Right kidney (tissue), 1 donor: ENCODE results near the gene GAPVD1.
"Not testable (repeated sequence)": the region's sequence is repeated elsewhere in the genome, so short reads cannot be mapped to it uniquely, and the experiment has no call there.

Source experiments
- DNase-seq: peaks from one replicate; pipeline ENCODE4 v3.0.0-alpha.2; 2016

The GAPVD1 gene

DNA sequence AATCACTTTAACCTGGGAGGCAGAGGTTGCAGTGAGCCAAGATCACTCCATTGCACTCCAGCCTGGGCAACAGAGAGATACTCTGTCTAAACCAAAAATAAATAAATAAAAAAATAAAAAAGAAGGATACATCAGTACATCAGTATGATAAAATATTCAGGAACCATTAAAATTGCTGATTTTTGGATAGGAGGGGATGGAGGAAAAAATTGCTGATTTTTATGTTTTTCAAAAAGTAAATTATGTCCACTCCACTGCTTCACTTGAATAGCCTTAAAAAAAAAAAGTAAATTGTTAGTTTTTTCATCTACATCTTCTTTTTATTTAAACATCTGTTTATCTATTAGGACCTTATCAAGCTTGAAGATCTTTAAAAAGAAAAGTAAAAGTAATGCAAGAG, 7.4 kb upstream of the GAPVD1 start:
- DNase-seq: no peak

DNA sequence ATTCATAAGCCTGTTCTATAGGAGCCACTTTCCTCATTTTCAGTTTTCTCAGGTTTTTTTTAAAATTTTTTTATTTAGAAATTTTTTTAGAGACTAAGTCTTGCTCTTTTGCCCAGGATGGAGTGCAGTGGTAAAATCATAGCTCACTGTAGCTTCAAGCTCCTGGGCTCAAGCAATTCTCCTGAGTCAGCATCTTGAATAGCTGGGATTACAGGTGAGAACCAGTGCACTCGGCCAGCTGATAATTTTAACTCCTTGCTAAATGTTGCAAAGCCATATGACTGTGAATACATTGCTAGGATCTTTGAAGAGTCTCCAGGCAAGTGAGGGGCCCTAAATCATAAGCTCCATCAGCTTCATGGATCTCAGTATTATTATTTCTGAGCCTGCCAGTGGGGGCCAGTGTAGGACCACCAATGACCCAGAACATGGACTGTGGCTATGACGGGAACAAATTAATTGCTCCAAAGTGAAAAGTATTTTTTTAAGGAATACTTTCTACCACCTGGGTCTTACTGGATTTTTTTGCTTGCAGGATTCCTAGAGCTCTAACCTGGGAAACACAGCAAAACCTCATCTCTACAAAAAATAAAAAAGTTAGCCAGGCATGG, 5.7 kb upstream of the GAPVD1 start:
- no peak for DNase-seq

DNA sequence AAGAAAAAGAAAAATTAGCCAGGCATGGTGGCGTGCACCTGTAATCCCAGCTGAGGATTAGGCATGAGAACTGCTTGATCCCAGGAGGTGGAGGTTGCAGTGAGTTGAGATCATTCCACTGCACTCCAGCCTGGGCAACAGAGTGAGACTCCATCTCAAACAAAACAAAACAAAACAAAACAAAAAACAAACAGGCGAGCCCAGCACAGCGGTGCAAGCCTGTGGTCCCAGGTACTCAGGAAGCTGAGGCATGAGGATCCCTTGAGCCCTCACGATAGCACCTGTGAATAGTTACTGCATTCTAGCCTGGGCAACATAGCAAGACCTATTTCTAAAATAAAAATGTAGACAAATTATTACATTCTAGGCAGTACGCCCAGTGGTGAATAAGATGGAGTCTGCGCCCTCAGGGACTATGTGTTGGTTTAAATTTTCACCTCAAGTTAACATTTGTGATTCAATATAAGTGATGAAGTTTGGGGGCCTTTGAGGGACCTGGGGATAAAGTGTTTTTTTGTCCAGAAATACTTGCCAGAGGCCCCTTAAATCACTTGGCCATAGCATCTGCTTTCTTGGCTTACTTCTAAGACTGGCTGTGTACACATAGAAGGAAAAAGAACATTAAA, 3.4 kb upstream of the GAPVD1 start:
- no peak for DNase-seq

DNA sequence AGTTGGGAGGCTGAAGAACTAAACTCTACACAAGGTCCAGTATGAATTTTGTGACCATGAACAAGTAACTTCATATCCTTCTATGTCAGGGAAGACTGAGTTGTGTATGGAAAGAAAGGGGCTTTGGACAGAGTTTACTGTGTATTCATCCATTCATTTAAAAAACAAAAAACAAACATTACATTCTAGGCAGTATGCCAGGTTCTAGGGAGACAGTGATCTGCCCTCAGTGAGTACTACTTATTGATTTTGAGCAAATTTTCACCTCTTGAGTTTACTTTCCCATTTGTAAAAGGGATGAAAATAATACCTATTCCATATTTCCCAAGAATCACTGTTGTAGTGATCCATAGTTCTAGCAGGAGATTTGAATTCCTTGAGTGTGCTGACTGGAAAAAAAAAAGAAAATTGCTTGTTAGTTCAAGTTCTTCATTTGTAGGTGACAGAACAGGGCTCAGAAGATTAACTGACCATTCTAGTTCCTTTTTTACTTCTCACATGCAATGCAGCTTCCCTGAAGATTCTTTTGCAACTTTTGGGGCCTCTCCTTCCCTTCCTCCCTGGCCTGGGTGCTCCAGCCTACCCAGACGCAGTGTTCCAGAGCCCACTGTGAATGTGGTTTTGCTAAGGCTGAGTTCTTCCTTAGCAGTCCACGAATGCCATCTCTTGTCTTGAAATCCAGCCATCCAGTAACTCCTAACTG, 2.6 kb upstream of the GAPVD1 start:
- no peak for DNase-seq

DNA sequence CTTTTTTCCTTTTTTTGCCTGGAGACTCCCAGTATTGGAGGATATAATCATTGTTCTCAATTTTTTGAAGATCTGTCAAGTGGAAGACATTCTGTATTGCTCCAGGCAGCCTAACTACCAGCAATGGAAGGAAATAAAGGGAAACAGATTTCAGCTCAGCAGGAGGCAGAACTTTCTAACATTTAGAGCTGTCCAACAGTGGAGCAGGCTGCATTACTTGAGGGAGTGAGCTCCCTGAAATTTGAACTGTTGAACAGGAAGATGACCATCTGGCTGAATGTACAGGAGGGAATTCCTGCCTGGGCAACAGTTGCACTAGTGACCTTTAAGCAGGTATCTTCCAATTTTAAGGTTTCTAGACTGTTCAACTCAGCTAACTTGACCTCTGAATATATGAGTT, 1.1 kb upstream of the GAPVD1 start:
- no peak for DNase-seq

DNA sequence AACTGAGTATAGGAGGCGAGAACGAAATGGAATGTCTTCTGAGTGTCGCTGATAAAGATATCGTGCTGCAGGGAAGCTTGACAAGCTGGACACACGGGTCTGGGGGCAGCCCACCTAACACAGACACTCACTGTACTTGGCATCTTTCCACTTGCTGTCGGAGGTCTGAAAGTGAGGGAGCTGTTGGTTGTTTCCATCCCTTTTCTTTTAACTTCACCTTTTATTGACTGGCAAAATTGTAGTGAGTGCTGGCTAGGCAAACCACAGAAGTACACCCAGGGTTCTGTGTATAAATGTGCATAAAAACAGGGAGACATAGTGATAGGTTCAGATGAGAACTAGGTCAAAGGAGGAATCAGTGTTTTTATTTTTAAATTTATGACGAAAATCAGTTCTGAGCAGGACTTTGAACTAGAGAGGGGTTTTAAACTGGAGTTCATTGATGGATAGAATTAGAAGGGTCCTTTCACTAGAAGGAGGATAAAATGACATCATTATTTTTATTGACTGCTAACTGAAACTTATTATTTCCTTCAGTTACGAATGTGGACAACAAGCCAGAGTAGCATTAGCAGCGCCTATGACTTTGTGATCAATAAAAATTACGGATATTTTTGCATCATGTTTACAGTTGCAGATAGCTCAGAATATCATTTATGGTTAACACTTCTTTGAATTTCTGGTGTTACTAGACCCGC, 817 bp downstream of the GAPVD1 start:
- DNase-seq: no peak

DNA sequence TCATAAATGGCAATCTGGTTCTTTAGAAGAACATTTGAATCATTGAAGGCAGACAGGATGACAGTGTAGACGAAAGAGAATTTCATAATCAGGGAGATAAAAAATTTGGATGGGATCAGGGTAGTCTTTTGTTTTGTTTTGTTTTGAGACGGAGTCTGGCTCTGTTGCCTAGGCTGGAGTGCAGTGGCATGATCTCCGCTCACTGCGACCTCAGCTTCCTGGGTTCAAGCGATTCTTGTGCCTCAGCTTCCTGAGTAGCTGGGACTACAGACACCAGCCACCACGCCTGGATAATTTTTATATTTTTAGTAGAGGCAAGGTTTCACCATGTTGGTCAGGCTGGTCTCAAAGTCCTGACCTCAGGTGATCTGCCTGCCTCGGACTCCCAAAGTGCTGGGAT, 2.4 kb downstream of the GAPVD1 start:
- not testable (repeated sequence) for DNase-seq

DNA sequence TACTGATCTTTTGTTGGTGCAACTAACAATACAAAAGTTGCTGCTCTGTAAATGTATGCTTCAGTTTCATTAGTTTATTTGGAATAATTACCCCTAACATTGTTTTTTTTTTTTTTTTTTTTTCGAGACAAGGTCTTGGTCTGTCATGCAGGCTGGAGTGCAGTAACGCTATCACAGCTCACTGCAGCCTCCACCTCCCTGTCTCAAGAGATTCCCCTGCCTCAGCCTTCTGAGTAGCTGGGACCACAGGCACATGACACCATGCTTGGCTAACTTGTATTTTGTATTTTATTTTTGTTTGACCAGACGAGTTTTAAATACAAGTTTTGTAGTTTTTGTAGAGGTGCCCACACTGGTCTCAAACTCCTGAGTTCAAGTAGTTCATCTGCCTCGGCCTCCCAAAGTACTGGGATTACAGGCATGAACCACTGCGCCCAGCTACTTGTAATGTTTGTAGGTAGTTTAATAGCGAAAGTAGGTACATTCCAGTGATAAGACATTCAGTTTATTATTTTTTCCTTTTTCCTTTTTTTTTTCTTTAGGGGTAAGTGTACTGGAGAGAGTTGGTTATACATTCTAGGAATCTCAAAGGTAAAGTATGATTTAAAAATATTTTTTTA, 6.9 kb downstream of the GAPVD1 start:
- no peak for DNase-seq

DNA sequence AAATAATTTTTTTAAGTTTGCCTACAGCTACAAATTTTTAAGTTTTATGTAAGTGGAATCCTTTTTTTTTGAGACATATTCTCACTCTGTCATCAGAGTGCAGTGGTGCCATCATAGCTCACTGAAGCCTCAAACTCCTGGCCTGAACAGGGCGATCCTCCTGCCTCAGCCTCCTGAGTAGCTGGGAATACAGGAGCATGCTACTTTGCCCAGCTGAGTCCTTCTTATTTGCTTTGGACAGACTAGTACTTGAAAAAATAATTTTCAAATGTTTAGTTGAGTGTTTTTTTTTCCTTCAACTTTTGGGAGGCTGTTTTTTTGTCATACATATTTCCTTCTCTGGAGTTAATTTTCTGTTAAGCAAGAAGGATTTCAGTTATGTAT, 7.4 kb downstream of the GAPVD1 start:
- DNase-seq: no peak

DNA sequence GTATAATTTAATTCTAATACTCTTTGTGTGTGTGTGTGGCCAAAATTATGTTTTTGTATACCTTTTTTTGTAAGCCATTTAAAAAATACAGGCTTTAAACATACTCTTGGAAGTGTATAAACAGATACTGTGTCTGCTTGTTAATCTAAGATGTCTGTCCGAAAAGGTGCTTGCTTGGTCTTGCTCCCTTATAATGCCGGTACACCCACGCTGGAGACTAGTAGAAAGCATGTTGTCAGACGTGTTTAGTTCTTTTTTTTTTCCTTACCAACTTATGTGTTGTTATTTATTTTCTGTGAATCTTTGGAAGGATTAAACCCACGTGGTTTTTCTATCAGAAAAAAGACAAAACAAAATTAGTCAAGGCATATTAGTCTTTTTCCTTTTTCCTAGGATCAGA, 9.5 kb downstream of the GAPVD1 start:
- no peak for DNase-seq

DNA sequence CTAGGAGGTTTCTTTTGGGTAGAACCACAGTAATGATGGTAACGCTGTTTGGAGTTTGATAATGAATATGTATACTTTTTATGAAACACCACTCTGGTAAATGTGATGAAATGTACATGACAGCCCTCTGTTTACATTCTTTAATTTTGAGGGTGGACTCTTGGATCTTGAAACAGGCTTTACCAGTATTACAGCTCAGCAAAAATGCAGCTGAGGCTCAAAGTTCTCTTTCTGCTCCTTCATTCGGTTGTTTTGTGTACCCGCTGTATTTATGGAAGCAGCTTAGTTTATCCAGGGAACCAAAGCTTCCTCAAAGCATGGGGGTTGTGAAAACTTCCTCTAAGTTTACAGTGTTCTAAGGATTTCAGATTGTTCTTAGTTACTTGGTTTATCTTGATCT, 11.1 kb downstream of the GAPVD1 start:
- no peak for DNase-seq

DNA sequence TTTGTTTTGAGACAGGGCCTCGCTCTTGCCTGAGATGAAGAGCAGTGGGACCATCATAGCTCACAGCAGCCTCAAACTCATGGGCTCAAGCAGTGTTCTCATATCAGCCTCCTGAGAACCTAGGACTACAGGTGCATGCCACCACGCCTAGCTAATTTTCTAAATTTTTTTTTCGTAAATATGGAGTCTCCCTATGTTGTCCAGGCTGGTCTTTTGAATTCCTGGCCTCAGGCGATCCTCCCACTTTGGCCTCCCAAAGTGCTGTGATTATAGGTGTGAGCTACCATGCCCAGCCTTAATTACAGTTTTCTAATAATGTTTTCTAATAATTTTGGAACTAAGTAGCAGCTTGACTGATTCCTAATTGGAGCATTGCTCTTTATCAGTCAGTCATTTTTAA, 15.1 kb downstream of the GAPVD1 start:
- DNase-seq: no peak

DNA sequence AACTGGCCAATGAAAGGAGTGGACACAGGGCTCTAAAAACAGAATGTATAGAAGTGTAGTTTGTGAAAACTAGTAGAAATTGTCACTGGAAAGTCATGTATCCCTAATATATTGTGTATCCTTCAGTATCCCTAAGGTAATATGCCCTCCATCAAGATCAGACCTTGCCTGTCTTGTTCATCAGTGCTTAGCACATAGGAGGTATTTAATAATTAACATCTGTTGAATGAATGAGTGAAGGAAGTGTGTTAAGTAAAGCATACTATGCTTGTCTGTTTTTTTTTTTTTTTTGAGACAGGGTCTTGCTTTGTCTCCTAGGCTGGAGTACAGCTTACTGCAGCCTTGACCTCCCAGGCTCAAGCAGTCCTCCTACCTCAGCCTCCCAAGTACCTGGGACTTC, 15.8 kb downstream of the GAPVD1 start:
- DNase-seq: no peak

DNA sequence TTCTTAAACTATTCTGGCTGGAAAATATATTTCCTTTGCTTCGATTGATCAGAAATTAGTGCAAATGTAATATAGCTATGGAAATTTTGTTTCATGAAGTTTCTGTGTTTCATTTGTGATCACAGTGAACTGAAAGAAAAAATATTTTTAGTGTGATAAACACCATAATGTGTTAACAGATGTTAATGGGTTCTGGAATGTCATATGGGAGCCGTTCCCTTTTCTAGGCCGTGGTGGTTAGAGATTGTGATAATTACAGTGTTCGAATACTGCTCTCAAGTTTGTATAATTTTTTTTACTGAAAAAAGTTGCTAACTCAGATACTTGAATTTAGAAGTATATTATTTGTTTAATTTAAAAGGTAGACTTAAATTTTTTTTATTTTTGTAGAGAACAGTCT, 19.3 kb downstream of the GAPVD1 start:
- DNase-seq: no peak

DNA sequence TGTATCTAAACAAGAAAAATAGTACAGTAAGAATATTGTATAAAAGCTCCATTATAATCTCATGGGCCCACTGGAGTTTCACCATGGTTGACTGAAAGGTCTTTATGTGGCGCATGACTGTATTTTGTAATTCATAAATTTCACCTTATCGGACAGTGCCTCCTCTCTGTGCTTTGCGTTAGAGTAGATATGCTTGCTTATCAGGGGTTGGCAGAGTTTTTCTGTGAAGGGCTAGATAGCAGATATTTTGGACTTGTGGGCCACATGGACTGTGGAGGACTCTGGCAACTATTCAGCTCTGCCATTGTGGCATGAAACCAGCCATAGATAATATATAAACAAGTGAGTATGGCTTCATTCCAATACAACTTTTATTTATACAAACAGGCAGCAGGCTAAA, 23.2 kb downstream of the GAPVD1 start:
- DNase-seq: no peak

DNA sequence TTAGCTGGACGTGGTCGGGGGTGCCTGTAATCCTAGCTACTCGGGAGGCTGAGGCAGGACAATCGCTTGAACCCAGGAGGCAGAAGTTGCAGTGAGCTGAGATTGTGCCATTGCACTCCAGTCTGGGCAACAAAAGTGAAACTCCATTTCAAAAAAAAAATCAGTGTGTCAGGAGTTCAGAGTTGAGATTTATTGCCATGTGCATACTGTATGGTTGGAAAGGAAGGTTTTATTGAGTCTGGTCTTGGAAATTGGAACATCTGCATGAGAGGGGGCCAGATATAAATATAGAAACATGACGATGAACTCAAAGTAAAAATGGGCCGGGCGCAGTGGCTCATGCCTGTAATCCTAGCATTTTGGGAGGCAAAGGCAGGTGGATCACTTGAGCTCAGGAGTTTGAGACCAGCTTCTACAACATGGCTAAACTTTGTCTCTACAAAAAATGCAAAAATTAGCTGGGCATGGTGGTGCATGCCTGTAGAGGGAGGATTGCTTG, 25.4 kb downstream of the GAPVD1 start:
- not testable (repeated sequence) for DNase-seq

DNA sequence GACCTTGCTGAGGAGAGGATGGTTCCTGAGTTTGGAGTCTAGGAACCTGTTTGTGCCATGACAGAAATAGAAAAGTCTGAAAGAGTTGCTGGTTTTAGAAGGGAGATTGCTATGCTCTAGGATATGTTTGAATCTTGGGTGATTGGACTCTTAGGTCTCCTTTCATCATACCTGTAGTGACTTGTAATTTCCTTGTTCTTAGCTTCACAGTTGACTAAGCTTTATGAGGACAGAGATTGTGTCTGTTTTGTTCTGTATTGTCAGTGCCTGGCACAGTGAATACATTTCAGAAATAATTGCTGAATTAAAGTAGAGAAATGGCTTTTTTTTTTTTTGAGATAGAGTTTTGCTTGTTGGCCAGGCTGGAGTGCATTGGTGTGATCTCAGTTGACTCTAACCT, 31.5 kb downstream of the GAPVD1 start:
- no peak for DNase-seq

DNA sequence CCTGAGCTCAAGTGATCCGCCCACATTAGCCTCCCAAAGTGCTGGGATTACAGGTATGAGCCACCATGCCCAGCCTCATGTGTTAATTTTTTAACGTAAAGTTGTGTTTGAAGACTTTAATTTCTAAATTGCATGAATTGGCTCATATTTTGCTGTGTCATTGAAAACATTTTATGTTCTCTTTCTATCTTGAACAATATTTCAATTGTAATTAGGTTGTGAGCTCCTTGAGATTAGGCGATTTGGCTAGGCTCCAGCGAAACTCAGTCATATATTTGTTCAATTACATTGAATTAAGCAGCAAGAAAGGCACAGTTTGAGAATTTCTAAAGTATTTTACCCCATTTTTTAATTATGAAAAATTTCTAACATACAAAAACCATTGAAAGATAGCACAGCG, 34.0 kb downstream of the GAPVD1 start:
- DNase-seq: no peak

DNA sequence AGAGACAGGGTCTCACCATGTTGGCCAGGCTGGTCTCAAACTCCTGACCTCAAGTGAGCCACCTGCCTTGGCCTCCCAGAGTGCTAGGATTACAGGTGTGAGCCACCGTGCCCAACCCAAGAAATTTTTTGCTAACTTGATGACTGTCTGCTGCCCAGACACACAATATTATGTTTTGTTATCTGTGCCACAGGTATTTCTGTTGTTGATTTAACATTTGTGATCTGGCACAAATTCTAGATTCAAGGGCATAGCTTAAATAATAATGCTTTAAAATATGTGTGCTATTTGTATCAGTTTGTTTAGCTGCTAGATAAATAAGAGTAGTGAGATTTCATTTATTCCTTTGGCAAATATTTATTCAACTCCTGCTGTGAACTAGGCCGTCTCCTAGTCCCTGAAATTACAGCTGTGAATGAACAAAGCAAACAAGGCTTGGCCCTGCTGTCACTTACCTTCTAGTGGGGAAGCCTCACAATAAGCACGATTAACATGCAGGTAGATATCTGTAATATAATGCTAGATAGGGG, 35.3 kb downstream of the GAPVD1 start:
- DNase-seq: no peak

DNA sequence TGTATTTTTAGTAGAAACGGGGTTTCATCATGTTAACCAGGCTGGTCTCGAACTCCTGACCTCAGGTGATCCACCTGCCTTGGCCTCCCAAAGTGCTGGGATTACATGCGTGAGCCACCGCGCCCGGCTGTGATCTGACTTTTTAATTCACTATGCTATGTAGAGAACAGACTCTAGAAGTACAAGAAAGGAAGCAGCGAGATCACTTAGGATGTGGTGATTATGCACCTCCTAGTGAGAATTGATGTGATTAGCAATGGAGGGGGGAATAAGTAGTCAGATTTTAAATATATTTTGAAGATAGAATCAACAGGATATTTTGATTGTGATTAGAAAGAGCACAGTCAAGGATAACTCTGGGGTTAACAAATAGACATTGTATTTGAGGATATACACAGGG, 36.3 kb downstream of the GAPVD1 start:
- DNase-seq: no peak

DNA sequence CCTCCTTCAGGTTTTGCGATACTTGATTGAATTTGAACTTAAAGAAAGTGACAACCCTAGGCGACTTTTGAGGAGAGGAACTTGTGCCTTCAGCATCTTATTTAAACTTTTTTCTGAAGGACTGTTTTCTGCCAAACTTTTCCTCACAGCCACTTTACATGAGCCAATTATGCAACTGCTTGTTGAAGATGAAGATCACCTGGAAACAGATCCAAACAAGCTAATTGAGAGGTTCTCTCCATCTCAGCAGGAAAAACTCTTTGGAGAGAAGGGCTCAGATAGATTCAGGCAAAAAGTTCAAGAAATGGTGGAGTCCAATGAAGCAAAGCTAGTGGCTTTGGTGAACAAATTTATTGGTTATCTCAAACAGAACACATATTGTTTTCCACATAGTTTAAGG, 40.6 kb downstream of the GAPVD1 start:
- DNase-seq: no peak

DNA sequence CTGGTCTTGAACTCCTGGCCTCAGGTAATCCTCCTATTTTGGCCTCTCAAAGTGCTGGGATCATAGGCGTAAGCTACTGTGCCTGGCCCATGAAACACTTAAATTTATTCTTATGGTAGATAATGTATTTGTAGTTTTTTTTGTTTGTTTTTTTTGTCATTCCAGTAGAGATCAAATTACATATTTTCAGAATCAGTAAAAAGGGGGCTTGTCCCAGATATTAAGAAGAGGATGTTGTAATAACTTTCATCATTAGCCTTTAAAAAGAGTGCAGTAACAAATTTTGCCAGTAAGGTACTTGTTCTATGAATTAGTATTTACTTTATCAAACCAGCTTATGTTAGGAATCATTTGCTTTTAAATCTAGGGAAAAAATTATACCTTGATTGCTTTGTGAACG, 42.6 kb downstream of the GAPVD1 start:
- DNase-seq: no peak

DNA sequence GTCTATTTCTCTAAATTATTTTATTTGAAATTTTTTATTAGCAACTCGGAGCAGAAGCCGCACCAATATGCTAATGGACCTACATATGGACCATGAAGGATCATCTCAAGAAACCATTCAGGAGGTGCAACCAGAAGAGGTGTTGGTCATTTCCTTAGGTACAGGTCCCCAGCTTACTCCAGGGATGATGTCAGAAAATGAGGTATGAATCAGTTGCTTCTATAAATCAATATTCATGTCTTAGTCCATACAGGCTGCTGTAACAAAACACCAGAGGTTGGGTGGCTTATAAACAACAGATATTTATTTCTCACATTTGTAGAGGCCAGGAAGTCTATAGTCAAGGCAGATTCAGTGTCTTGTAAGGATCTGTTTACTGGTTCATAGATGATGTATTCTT, 50.8 kb downstream of the GAPVD1 start:
- DNase-seq: no peak
